Gastroesophageal sphincter (tissue), 4 donors: ENCODE measurements around the gene MYOF. TPM values are rescaled to one million over a fixed set of nuclear protein-coding genes. Genes with fewer than 3 reads are reported as not detected.

Experiments used
- ATAC-seq: fragments of 150-250 bp; one replicate; pipeline ENCODE4 v1.9.1; 2016; ENCODE audit warnings: mild to moderate bottlenecking, moderate library complexity
- H3K27ac ChIP-seq, 4 donors: fragments of 200-600 bp; sonication (generic) in 3 of 4; 1 replicate in 3 of 4; 2 replicates in 1 of 4; pipeline ENCODE4 v1.5.1; 2016 to 2019
- H3K27me3 ChIP-seq: fragments of 200-600 bp; sonication (generic); one replicate; pipeline ENCODE4 v1.5.1; 2019
- H3K36me3 ChIP-seq, 2 donors: fragments of 200-600 bp; sonication (generic); one replicate each; pipeline ENCODE4 v1.5.1; 2019; ENCODE audit warnings: control low read depth in 1 of 2
- H3K4me1 ChIP-seq, 3 donors: fragments of 200-600 bp; sonication (generic); 1 replicate in 2 of 3; 2 replicates in 1 of 3; pipeline ENCODE4 v1.5.1; 2016 to 2019; ENCODE audit warnings: control low read depth in 2 of 3
- H3K4me3 ChIP-seq, 2 donors: fragments of 200-600 bp; sonication (generic); one replicate each; pipeline ENCODE4 v1.5.1; 2019; ENCODE audit warnings: mild to moderate bottlenecking in 1 of 2, moderate library complexity in 1 of 2
- H3K9me3 ChIP-seq, 3 donors: fragments of 200-600 bp; sonication (generic); one replicate each; pipeline ENCODE4 v1.5.1; 2017 to 2019; ENCODE audit warnings: control low read depth in 2 of 3
- EP300 ChIP-seq: sonication (generic); formaldehyde crosslinking; IDR thresholded peaks from one replicate; pipeline ENCODE4 v1.6.1; 2017; ENCODE audit warnings: antibody characterized with exemption, mild to moderate bottlenecking
- POLR2A ChIP-seq, 2 donors: fragments of 450-650 bp; IDR thresholded peaks; one replicate each; pipeline ENCODE4 v1.6.1; 2017; ENCODE audit warnings: antibody characterized with exemption in 2 of 2, mild to moderate bottlenecking in 2 of 2, moderate library complexity in 1 of 2
- POLR2AphosphoS5 ChIP-seq: sonication (generic); formaldehyde crosslinking; IDR thresholded peaks from one replicate; pipeline ENCODE4 v1.6.1; 2017; ENCODE audit warnings: antibody characterized with exemption
- WGBS, 2 donors: methylation state at CpG; one replicate each; pipeline ENCODE4 v1.1.5; 2018; ENCODE audit warnings: low coverage in 1 of 2; 5-methylcytosine and 5-hydroxymethylcytosine counted together
- total RNA-seq, 4 donors: library from RNA; depleted of rRNA; stranded (reverse); fragments of >200 nt; gene quantifications; one replicate each; pipeline ENCODE4 v1.1.0, GENCODE V29; 2016
- TF ChIP-seq, protein P1 (sequence below), 4 experiments: fragments of 200-600 bp in 2 of 4; fragments of 450-650 bp in 2 of 4; sonication (generic) in 1 of 4; IDR thresholded peaks; one replicate each; pipeline ENCODE4 v1.5.1; 2017 to 2019; ENCODE audit warnings: antibody characterized with exemption in 4 of 4, mild to moderate bottlenecking in 2 of 4, moderate library complexity in 2 of 4

MYOF gene
- total RNA-seq, 4 donors from 2014 or later: 98.0 to 157 (median 126) TPM

DNA sequence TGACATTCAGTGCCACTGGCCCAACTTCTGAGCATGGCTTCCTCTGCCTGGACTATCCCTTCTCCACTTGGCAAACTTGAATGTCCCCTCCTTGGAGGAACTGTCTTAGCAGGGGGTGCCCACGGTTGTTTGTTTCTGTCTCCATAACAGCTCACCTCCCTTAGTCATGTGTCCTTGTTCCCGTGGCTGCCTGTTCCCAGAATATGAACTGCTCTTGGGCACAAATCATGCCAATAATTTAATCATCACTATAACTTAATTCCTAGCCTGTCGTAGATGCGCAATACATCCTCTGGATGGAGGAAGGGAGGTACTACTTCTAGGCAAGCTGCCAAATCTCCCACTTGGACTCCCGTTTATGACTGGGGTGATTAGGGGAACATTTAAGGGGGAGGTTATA, 173.1 kb downstream of the MYOF start:
- H3K27ac ChIP-seq: peak overlapping the region in 2 of 4 donors; percentile 2 to 40
- no peak for ATAC-seq

DNA sequence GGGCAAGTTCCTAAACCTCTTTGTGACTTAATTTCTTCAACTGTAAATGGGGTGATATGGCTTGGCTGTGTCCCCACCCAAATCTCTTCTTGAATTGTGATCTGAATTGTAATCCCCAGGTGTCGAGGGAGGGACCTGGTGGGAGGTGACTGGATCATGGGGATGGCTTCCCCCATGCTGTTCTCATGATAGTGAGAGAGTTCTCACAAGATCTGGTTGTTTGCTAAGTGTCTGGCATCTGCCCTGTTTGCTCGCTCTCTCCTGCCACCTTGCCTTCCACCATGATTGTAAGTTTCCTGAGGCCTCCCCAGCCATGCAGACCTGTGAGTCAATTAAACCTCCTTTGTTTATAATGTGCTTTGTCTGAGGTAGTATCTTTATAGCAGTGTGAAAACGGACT, 177.0 kb downstream of the MYOF start:
- H3K4me3 ChIP-seq: no peak overlapping the region
- H3K27ac ChIP-seq: no peak overlapping the region
- H3K36me3 ChIP-seq: peaks cover 0 to 59% of the 10 kb centered on the region in 2 donors
- H3K27me3 ChIP-seq: no peaks in the 10 kb centered on the region
- peaks cover 0 to 13% (median 0%) of the 10 kb centered on the region in 3 donors for H3K4me1 ChIP-seq
- WGBS, 2 donors: 80 to 87% methylated on average over 2 to 3 of the region's 3 CpGs
- no peaks in the 10 kb centered on the region for H3K9me3 ChIP-seq
- ATAC-seq: no peak
- TF ChIP-seq POLR2AphosphoS5 (peak; percentile 5), POLR2A (IDR thresholded peaks at IDR 0.05) (no peak)

More for the DNA sequence above, 173.1 kb downstream of the MYOF start:
- no peak overlapping the region for H3K4me3 ChIP-seq
- H3K36me3 ChIP-seq: peaks cover 0 to 95% of the 10 kb centered on the region in 2 donors
- H3K4me1 ChIP-seq: peaks cover 0 to 13% (median 0%) of the 10 kb centered on the region in 3 donors
- 26 to 37% methylated on average over 5 of the region's 5 CpGs for WGBS, 2 donors
- H3K9me3 ChIP-seq: no peaks in the 10 kb centered on the region
- H3K27me3 ChIP-seq: no peaks in the 10 kb centered on the region
- TF ChIP-seq POLR2AphosphoS5: peak; percentile 46
- no peak for TF ChIP-seq POLR2A (IDR thresholded peaks at IDR 0.05)
- TF ChIP-seq EP300: no peak

DNA sequence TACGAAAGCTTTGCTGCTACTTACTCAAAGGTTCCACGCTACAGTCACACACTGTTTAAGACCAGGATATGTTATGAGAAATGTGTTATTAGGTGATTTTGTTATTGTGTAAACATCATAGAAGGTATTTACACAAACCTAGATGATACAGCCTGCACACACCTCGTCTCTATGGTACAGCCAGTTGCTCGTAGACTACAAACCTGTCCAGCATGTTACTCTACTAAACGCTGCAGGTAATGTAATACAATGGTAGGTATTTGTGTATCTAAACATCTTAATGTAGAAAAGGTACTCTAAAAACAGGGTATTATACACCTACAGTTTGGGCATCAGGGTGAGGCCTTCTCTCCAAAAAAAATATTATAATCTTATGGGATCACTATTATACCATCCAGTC, 181.2 kb downstream of the MYOF start:
- no peak for ATAC-seq
- Histone ChIP-seq H3K4me1 (no peaks in the 10 kb centered on the region), H3K27me3 (no peaks in the 10 kb centered on the region), H3K36me3 (peaks cover 0 to 17% of the 10 kb centered on the region in 2 donors), H3K27ac (no peak overlapping the region), H3K4me3 (no peak overlapping the region), H3K9me3 (no peaks in the 10 kb centered on the region)
- TF ChIP-seq POLR2AphosphoS5 (no peak), POLR2A (IDR thresholded peaks at IDR 0.05) (no peak), EP300 (no peak)
- TF ChIP-seq, protein P1, sequence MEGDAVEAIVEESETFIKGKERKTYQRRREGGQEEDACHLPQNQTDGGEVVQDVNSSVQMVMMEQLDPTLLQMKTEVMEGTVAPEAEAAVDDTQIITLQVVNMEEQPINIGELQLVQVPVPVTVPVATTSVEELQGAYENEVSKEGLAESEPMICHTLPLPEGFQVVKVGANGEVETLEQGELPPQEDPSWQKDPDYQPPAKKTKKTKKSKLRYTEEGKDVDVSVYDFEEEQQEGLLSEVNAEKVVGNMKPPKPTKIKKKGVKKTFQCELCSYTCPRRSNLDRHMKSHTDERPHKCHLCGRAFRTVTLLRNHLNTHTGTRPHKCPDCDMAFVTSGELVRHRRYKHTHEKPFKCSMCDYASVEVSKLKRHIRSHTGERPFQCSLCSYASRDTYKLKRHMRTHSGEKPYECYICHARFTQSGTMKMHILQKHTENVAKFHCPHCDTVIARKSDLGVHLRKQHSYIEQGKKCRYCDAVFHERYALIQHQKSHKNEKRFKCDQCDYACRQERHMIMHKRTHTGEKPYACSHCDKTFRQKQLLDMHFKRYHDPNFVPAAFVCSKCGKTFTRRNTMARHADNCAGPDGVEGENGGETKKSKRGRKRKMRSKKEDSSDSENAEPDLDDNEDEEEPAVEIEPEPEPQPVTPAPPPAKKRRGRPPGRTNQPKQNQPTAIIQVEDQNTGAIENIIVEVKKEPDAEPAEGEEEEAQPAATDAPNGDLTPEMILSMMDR (IDR thresholded peaks at IDR 0.05): no peak
- WGBS, 2 donors: 90 to 98% methylated on average over 5 of the region's 5 CpGs

DNA sequence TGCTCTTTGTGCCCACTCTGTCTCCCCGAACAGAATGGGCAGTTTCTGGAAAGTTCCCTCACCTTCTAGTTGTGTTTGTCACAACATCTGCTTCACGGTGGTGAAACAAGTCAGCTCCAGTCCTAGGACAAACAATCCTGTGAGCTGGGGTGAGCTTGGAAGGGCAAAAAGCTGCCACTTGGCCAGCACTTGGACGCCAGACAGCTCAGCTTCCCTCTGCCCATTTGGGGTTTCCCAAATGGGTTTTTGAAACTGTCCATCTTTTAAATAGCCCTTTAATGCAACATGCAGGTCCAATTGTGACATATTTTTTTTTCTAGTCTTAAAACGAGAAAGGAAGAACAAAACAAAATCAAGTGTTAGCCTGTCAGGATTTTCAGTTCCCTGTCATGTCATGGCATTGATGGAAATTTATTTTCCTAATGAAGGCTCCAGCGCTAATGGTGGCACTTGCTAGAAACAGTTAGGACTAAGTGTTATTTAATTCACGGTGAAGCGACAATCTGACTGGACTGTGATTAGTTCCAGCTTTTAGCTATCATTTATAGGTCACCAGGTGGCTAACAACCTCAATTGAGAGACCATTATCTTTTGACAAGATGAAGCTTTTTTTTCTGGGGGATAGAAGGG, 181.7 kb downstream of the MYOF start:
- TF ChIP-seq EP300: no peak
- no peak for TF ChIP-seq POLR2A (IDR thresholded peaks at IDR 0.05)
- no peak for TF ChIP-seq POLR2AphosphoS5
- TF ChIP-seq, protein P1 (IDR thresholded peaks at IDR 0.05): no peak
- ATAC-seq: no peak
- WGBS, 2 donors: 58 to 71% methylated on average over 5 to 7 of the region's 7 CpGs

DNA sequence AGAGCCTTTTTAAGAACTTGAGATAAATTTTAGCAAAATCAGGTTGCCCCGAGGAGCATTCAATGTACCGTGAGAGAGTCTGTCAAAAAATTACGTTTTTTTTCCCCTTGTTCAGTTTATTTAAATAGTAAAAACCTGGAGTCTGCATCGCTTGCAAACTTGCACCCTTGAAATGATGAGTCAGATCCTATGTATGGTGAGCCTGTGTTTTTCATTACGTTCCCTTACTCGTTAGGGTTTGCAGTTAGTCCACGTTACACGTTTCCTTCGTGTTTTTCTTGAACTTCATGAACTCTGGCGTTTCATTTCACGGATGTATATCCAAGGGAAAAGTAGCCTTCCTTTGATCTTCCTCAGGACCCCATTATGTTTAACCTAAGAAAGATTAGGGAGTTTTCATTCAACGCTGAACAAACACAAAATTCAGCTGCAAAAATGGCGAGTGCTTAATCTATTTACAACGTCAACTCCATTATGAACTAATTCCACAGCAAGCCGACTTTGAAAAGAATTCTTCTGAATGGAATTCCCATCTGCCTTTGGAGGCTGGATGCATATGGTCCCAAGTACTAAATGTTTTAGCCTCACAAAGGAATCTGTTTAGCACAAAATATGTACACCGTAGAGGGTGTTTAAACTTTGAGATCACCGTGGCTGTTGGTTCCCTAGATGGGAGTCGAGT, 182.4 kb downstream of the MYOF start:
- WGBS, 2 donors: 42 to 46% methylated on average over 16 to 18 of the region's 18 CpGs
- no peak for TF ChIP-seq EP300
- TF ChIP-seq POLR2AphosphoS5: no peak
- TF ChIP-seq, protein P1 (IDR thresholded peaks at IDR 0.05): no peak
- TF ChIP-seq POLR2A (IDR thresholded peaks at IDR 0.05): no peak

More for the DNA sequence above, 181.7 kb downstream of the MYOF start:
- H3K27ac ChIP-seq: no peak overlapping the region
- H3K4me1 ChIP-seq: no peaks in the 10 kb centered on the region
- H3K36me3 ChIP-seq: peaks cover 0 to 11% of the 10 kb centered on the region in 2 donors
- no peak overlapping the region for H3K4me3 ChIP-seq
- no peaks in the 10 kb centered on the region for H3K27me3 ChIP-seq
- H3K9me3 ChIP-seq: no peaks in the 10 kb centered on the region

More for the DNA sequence above, 182.4 kb downstream of the MYOF start:
- H3K4me1 ChIP-seq: no peaks in the 10 kb centered on the region
- no peak overlapping the region for H3K4me3 ChIP-seq
- no peak for ATAC-seq
- H3K27ac ChIP-seq: no peak overlapping the region
- H3K27me3 ChIP-seq: no peaks in the 10 kb centered on the region
- H3K9me3 ChIP-seq: no peaks in the 10 kb centered on the region
- H3K36me3 ChIP-seq: peaks cover 0 to 5% of the 10 kb centered on the region in 2 donors
